SK-N-SH treated with all-trans-retinoic acid at 6 μM for 48 hours (cell line): ENCODE data around the gene FAM13A.

Source experiments
- PATZ1 ChIP-seq: fragments of 250-450 bp; sonication (Bioruptor Pico); IDR thresholded peaks from 2 replicates; pipeline ENCODE4 v1.8.0; 2020; ENCODE audit warnings: mild to moderate bottlenecking, moderate library complexity, borderline replicate concordance
- PPARA ChIP-seq: fragments of 250-450 bp; sonication (Bioruptor Pico); IDR thresholded peaks from 2 replicates; pipeline ENCODE4 v1.5.0; 2020; ENCODE audit warnings: mild to moderate bottlenecking, borderline replicate concordance
- RARB ChIP-seq: fragments of 250-450 bp; sonication (Bioruptor Pico); IDR thresholded peaks from 2 replicates; pipeline ENCODE4 v1.8.0; 2021; ENCODE audit warnings: mild to moderate bottlenecking, moderate library complexity

GRCh38 chr4:88818631-88819470, 238.1 kb downstream of the FAM13A start:
- TF ChIP-seq PPARA (CRISPR knock-in tag) (no peak), PATZ1 (no peak), RARB (CRISPR knock-in tag) (no peak)
